A172 (cell line): ENCODE results near the gene GPR152. TPM values are rescaled to one million over a fixed set of nuclear protein-coding genes. Genes with fewer than 3 reads are reported as not detected.
"Not testable (repeated sequence)": the region's sequence is repeated elsewhere in the genome, so short reads cannot be mapped to it uniquely, and the experiment has no call there.

Experiments
- DNase-seq: peaks from one replicate; pipeline ENCODE4 v3.0.0-alpha.2; 2015; ENCODE audit warnings: low spot score
- total RNA-seq: library from RNA; depleted of rRNA; stranded (reverse); fragments of >200 nt; shearing (Covaris generic); gene quantifications from 2 replicates; pipeline ENCODE4 v1.2.3, GENCODE V29; 2014

Gene GPR152
- total RNA-seq, 1 experiment from 2014 or later, result not detected

- DNase-seq, result no peak
Observed at GRCh38 chr11:67489885-67490726, 37.6 kb upstream of the GPR152 start.

- no peak for DNase-seq
Observed at GRCh38 chr11:67489203-67489884, 36.8 kb upstream of the GPR152 start.

- no peak for DNase-seq
Observed at GRCh38 chr11:67486481-67487195, 34.1 kb upstream of the GPR152 start.

DNA sequence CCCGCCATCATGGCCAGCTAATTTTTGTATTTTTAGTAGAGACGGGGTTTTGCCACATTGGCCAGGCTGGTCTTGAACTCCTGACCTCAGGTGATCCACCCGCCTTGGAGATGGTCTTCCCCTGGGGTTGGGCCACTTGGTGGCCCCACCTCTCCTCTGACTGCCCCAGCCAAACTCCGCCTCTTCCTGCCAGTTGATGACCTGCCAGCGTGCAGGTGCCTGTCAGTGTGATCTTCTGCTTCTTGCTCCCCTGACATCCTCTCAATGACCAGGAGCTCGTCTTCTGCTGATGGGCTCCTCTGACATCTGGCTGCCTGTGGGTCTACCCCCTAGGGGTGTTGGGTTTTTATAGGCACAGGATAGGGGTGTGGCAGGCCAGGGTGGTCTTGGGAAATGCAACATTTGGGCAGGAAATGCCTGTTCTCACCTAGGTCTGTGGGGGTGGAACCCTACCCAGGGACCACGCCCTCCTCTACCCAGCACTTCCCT, 33.4 kb upstream of the GPR152 start:
- not testable (repeated sequence) for DNase-seq

GRCh38 chr11:67484847-67485311, 32.4 kb upstream of the GPR152 start:
- DNase-seq, result no peak

GRCh38 chr11:67483831-67484665, 31.5 kb upstream of the GPR152 start:
- DNase-seq, result no peak

DNA sequence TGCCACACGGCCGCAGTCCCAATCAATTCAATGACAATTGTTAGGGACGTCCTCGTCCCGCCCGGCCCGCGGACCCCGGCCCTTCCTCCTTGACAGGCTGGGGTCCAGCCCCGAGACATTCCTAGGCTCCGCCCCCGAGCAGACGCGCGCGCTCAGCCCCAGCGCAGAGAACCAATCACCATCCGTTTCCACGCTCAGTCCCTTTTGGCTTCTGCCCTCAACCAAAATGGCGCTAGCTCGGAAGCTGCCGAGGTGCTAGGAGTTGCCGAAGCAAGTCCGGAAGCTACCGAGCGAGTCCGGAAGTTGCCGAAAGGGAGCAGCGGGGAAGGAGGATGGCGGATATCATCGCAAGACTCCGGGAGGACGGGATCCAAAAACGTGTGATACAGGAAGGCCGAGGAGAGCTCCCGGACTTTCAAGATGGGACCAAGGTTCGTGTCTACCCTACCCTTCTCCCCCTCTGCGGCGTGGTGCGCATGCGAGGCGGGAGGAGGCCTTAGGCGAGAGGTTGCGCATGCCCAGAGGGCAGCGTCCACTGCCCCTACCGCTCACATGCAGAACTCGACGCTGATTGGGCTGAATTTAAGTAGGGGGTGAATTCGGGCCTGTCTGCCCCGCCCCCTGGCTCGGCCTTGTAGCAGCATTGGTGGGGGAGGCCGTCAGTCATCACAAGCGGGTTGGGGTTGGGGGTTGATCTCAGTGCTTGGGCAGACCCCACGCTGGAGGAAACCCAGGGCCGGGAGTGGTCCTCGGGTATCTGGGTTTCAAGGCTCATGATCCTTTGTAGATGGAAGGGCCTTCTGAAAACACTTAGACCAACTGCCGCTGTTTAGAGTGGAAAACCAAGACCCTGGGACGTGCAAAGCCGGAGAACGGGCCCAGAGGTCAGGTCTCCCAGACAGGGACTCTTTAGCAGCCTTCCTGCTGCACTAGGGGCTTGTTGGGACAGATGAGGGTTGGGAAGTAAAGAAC, 30.6 kb upstream of the GPR152 start, which contains the start of gene AIP:
AIP (plus strand) TSS at position 200 of the 972 bp plus-strand sequence; CDS start at position 333, 133 bp downstream.
- peak; percentile 95 for DNase-seq

DNA sequence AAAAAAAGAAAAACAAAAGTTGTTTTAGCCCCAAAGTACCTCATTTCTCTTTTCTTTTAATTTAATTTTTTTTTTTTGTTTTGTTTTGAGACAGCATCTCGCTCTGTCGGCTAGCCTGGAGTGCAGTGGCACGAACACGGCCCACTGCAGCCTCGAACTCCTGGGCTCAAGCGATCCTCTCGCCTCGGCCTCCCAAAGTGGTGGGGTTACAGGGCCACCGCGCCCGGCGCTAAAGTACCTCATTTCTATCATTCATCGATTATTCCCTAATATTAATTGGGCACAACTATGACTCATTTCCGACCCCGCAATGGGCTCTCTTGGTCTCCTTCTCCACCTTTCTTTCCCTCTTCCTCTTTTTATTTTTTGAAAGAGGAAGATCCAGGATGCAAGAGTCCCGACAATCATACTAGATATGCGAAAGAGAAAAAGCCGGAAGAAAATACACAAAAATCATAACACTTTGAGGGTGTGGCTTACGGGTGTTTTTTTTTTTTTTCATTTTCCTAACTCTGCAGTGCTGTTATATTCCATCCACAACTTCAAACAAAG, 29.8 kb upstream of the GPR152 start:
- DNase-seq, result no peak

- DNase-seq, result not testable (repeated sequence)
Observed at GRCh38 chr11:67477344-67478050, 25.0 kb upstream of the GPR152 start.

DNA sequence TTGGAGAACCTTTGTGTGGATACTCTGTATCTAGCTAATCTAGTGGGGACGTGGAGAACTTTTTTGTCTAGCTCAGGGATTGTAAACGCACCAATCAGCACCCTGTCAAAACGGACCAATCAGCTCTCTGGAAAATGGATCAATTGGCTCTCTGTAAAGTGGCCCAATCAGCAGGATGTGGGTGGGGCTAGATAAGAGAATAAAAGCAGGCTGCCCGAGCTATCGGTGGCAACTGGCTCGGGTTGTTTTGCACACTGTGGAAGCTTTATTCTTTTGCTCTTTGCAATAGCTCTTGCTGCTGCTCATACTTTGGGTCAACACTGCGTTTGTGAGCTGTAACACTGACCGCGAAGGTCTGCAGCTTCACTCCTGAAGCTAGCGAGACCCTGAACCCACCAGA, 24.2 kb upstream of the GPR152 start:
- DNase-seq, result not testable (repeated sequence)

- no peak for DNase-seq
Observed at GRCh38 chr11:67472882-67473281, 20.4 kb upstream of the GPR152 start.

DNA sequence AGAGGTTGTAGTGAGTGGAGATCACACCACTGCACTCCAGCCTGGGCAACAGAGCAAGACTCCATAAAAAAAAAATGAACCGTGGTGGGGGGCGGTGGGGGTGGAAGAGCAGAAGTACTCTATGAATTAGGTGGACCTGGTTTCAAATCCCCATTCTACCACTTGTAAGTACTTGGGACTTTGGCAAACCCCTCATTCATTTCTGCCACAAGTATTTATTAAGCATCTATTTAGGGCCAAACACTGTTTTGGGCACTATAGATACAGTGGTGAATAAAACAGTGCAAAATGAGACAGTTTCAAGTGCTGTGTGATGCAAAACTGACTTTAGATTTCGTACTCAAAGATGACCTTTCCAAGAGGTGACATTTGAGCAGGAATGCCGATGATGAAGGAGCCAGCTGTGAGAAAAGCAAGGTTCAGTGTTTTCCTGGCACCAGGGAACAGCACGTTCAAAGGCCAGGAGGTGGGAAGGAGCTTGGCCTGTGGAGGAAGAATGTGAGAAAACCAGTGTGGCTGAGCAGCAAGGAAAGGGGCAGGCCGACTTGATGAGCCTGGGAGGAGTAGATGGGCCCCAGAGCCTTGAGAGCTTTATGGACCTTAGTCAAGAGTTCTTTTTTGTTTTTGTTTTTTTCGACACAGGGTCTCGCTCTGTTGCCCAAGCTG, 17.9 kb upstream of the GPR152 start:
- DNase-seq, result no peak

- DNase-seq, result no peak
Observed at GRCh38 chr11:67469508-67469811, 16.9 kb upstream of the GPR152 start.

DNA sequence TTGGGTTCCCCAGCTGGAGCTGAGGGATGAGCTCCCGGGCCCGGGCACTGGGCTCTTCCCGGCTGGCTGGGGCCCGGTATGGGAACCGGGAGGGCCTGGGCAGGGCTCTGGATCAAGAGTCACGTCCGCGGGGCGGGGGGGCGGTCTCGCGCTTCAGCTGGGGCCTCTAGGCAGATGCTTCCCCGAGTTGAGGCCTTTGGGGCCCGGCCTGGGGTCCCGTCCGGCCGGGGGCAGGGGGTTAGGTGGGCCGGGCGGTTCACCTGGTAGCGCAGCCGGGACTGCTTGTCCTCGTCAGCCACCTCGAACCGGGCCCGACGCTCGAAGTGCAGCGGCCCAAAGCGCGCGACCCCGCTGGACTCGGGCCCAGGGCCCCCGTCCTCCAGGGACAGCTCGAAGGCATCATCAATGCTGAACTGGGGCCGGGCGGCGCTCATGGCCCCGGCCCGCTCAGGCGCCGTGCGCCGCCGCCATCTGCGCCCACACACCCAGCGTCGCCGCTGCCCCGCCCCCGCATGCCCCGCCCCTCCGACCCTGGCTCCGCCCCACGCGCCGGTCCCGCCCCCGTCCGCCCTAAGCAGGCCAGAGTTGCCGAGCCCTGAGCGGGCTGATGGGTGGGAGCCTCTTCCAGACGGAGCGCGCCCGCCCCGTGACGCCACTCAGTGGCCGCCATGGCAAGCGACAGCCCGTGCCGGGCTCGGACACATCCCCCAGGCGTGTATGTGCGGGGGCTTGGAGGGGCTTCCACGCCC, 16.4 kb upstream of the GPR152 start, which contains the start of gene TMEM134:
TMEM134 (minus strand) TSS at position 493 of the 749 bp plus-strand sequence; CDS start at position 434, 59 bp downstream.
- peak; percentile 79 for DNase-seq

DNA sequence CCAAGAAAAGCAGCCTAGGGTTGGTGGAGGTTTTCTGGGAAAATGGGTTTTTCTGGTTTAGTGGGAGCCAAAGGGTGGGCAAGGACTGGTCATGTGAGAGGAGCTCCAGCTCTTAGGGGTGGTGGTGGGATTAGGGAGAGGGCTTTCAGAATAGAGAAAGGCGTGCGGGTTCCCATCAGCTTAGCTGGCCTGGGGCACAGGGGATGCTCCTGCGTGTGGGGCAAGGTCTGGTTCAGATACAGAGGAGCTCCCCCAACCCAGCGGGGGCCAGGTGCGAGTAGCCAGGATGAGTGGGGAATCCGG, 15.9 kb upstream of the GPR152 start:
- no peak for DNase-seq

GRCh38 chr11:67468056-67468455, 15.5 kb upstream of the GPR152 start:
- DNase-seq, result no peak

DNA sequence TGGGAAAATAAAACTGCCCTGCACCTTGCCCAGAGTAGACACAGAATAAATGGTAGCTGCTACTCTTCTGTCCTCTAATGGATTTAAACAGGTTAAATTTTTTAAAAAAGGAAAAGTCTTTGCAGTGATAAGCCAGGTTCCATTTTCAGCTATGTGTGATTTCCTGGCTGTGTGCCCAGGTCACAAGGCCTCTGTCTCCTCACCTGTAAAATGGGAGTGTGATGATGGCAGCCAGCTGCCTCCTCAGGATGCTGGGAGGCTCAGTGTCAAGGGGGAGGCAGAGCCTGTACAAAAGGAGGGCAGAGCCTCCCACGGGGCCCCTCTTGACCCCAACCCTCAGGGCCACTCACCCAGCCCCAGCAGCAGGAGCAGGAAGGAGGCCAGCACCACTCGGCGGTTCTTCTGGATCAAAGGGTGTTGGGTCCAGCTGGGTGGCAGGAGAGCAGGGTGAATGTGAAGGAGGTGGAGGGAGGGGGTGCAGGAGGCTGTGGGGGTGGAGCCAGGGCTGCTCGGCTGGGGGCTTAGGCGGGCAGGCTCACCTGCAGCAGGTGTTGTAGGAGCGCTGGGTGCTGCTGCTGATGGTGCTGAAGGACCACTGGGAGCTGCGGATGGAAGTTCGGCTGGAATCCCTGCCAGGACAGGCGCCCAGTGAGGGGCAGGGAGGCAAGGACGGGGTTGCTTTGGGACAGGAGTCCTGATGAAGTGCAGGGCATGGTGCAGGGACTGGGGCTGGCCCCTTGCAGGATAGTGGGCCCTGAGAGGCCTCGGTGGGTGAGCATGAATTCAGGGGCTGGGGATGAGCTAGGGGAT, 14.6 kb upstream of the GPR152 start:
- DNase-seq, result no peak
